ENCODE results near the gene LEPR.
"Not testable (repeated sequence)": the region's sequence is repeated elsewhere in the genome, so short reads cannot be mapped to it uniquely, and the experiment has no call there.

The LEPR gene, protein sequence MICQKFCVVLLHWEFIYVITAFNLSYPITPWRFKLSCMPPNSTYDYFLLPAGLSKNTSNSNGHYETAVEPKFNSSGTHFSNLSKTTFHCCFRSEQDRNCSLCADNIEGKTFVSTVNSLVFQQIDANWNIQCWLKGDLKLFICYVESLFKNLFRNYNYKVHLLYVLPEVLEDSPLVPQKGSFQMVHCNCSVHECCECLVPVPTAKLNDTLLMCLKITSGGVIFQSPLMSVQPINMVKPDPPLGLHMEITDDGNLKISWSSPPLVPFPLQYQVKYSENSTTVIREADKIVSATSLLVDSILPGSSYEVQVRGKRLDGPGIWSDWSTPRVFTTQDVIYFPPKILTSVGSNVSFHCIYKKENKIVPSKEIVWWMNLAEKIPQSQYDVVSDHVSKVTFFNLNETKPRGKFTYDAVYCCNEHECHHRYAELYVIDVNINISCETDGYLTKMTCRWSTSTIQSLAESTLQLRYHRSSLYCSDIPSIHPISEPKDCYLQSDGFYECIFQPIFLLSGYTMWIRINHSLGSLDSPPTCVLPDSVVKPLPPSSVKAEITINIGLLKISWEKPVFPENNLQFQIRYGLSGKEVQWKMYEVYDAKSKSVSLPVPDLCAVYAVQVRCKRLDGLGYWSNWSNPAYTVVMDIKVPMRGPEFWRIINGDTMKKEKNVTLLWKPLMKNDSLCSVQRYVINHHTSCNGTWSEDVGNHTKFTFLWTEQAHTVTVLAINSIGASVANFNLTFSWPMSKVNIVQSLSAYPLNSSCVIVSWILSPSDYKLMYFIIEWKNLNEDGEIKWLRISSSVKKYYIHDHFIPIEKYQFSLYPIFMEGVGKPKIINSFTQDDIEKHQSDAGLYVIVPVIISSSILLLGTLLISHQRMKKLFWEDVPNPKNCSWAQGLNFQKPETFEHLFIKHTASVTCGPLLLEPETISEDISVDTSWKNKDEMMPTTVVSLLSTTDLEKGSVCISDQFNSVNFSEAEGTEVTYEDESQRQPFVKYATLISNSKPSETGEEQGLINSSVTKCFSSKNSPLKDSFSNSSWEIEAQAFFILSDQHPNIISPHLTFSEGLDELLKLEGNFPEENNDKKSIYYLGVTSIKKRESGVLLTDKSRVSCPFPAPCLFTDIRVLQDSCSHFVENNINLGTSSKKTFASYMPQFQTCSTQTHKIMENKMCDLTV

DNA sequence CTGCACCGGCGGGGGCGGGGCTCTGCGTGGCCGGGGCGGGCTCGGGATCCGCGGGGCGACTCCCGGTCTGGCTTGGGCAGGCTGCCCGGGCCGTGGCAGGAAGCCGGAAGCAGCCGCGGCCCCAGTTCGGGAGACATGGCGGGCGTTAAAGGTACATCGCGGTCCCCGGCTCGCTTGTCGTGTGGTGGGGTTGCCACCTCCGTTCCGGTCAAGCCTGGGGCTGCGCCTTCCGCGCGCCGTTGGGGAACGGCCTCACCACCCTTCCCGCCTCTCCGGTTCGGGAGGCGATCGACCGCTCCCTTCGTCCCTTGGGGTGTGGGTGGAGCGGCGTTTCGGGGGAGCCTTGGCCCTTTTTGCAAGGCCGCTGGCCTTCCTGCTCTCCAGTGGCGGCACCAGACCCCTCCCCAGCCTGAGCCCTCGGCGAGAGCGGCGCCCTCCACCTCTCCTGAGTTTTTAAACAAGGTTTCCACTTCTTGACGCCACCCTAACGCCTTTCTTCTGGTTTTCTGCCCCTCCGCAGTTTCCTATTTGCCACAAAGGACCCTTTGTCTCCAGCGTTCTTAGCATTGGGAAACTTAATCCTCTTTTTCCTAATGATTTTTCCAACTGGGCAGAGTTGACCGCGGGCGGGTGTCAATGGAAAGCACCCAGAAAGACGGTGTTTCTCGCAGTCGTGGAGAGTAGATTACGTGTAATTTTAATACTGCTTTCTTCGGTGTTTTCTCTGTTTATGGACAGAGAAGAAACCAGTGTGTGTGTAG is at the start of gene LEPR, which contains the start of gene LEPROT:
TSS of gene LEPR (plus strand) at position 79 of the 761 bp plus-strand sequence. CDS start 144,898 bp downstream, outside the sequence.
TSS of gene LEPROT (plus strand) at position 79 of the 761 bp plus-strand sequence. CDS start at position 136, 57 bp downstream.
- peak; percentile 91 for DNase-seq

GRCh38 chr1:65371544-65371943 is 48.9 kb upstream of the LEPR start:
- no peak for DNase-seq

GRCh38 chr1:65372557-65372956 is 47.9 kb upstream of the LEPR start:
- DNase-seq = no peak

DNA sequence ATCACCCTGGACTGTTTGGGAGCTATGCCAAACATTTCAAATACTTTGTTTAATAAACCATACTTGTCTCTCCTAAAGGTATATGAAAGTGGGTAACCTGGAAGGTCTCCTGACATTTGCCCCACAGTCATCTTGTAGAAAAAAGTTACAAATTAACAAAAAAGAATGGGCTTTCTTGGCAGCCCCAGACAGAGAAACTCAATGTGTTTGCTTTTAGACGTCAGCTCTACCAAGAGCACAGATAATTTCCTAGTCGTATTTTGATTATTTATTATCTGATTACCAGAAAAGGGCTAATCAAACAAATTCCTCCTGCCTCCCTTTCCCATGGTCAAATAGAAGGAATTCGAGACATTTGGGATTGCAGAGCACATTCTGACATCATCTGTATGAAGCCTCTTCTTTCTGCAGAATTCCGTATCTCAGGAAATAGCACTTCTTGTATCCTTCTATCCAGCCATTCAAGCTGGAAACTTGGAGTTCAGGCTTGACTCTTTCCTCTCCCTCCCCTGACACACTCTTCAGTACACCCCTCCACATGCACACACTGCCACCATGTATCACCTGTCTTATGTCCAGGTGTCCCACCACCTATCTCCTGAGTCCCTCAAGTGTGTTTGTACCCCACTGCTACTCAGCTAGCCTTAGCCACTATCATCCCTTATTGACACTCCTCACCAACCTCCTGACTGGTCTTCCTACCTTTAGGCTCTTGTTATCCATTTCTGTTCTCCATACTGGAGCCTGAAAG is 42.8 kb upstream of the LEPR start:
- DNase-seq = no peak

GRCh38 chr1:65378247-65378946 is 42.1 kb upstream of the LEPR start:
- DNase-seq = no peak

- not testable (repeated sequence) for DNase-seq
These were observed 36.0 kb upstream of the LEPR start for GRCh38 chr1:65384426-65384825.

GRCh38 chr1:65386439-65386838 is 34.0 kb upstream of the LEPR start:
- peak; percentile 7 for DNase-seq

- no peak for DNase-seq
These were observed 32.6 kb upstream of the LEPR start for GRCh38 chr1:65387821-65388220.

DNA sequence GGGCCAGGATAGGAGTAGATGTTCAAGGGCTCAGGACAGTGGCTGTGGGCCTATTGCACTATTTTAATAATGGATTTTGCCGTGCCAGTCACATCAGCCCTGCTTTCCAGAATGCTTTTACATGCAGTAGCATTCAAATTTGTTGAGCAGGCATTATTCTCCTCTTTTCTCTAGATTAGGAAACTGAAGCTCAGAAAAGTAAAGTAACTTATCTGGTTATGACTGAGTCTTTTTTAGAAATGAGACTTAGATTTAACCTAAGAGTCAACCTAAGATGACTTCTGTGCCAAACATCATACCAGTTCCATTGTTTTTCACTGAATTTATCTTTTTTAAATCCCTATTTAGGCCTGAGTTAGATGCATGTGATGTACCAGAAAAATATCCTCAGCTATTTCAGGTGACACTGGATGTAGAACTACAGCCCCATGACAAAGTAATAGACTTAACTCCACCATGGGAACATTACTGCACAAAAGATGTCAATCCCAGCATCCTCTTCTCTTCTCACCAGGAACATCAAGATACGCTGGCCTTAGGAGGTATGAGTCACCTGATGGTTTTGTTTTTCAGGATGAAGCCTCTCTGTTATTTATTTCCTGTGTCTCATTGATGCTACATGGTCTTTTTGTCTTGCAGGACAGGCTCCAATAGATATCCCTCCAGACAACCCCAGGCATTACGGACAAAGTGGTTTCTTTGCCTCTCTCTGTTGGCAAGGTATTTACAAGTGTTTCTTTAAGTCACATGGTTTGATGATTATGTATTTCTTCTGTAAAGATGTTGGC is 31.4 kb upstream of the LEPR start:
- no peak for DNase-seq

- no peak for DNase-seq
These were observed 28.0 kb upstream of the LEPR start for GRCh38 chr1:65392497-65392896.

DNA sequence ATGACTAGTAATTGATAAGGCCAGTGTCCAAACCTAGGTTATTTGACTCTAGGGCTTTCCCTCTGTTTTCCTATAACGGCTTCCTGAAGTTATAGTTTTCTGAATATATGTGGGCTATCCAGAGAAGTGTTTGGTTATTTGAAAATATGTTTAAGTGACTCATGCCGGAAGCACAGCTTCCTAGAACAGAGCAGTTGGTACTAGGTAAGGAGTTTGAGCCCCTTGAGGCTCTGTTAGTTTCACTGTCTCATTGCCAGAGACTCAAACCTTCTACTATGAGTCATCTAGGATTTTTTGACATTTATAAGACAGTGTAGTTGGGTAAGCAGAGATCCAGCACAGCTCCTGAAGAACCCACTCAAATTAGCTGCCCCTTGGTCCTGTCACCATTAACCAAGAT is 27.1 kb upstream of the LEPR start:
- no peak for DNase-seq

DNA sequence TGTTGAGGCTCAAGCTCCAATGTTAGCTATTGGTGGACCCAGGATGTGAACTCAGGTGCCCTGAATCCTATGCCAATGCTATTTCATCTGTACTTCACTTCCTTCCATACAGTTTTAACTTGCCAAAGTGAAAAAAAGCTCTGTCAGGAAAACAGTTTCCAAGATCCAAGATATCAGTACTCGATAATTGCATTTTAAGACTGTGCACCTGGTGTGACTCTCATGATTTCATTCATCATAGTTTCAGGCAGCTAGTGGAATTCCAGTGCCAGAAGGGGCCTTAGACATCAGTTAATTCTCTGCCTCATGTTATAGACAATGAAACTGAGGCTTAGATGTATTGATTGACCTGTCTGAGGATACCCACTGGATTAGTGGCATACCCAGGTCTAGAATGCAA is 26.5 kb upstream of the LEPR start:
- DNase-seq = no peak

GRCh38 chr1:65395887-65396612 is 24.4 kb upstream of the LEPR start:
- no peak for DNase-seq

DNA sequence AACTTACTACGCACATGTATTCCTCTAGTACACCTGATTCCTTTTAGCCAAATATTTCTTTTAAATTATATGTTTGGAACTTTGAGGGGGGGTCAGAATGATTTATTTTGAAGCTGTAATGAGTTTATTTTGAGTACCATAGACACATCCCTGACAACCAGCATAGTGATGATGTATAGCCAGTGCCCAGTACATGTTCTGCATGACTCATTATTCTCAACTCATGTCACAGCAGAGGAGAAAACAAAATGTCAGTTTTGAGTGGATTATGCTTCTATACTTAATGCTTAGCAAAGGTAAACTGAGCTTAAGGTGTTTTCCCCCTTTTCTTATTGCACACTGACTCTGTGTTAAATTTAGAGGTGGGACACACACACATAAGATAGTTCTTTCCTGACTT is 22.4 kb upstream of the LEPR start:
- no peak for DNase-seq

- no peak for DNase-seq
These were observed 21.5 kb upstream of the LEPR start for GRCh38 chr1:65399003-65399402.

GRCh38 chr1:65401612-65402011 is 18.9 kb upstream of the LEPR start:
- no peak for DNase-seq

GRCh38 chr1:65404941-65405340 is 15.5 kb upstream of the LEPR start:
- no peak for DNase-seq

DNA sequence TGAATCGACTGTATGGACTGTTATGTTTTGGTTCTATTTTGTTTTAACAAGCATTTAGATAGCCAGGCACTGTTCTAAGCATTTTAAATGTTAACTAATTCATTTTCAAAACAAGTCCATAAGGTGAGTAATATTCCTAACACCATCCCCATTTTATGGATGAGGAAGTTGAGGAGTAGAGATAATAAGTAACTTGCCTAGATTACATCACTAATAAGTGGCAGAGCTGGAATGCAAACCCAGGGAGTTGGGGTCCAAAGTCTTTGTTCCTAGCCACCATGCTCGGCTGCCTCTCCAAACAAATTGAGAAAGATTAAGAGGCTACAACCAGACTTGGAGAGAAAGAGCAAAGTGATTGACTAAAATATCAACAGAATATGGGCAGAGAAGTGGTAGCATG is 12.6 kb upstream of the LEPR start:
- DNase-seq = no peak

GRCh38 chr1:65409314-65409713 is 11.2 kb upstream of the LEPR start:
- DNase-seq = no peak
